GM18526 (cell line): ENCODE results near the gene ORM2.

Source experiments
- POLR2A ChIP-seq: IDR thresholded peaks from 3 replicates; pipeline ENCODE4 v1.6.1; 2011; ENCODE audit not compliant: insufficient read length; ENCODE audit errors: extremely low read depth

ORM2 gene

GRCh38 chr9:114356792-114357191 is 27.1 kb downstream of the ORM2 start:
- TF ChIP-seq POLR2A: no peak

- no peak for TF ChIP-seq POLR2A
These were observed 27.7 kb downstream of the ORM2 start for GRCh38 chr9:114357360-114357759.

- no peak for TF ChIP-seq POLR2A
These were observed 28.3 kb downstream of the ORM2 start for GRCh38 chr9:114357911-114358328.

- TF ChIP-seq POLR2A: no peak
These were observed 30.1 kb downstream of the ORM2 start for GRCh38 chr9:114359801-114360200.

- TF ChIP-seq POLR2A: no peak
These were observed 31.9 kb downstream of the ORM2 start for GRCh38 chr9:114361542-114361941.

- no peak for TF ChIP-seq POLR2A
These were observed 32.7 kb downstream of the ORM2 start for GRCh38 chr9:114362394-114362793.

GRCh38 chr9:114363424-114363823 is 33.8 kb downstream of the ORM2 start:
- no peak for TF ChIP-seq POLR2A

GRCh38 chr9:114364134-114365041 is 34.7 kb downstream of the ORM2 start:
- no peak for TF ChIP-seq POLR2A

- TF ChIP-seq POLR2A: no peak
These were observed 35.5 kb downstream of the ORM2 start for GRCh38 chr9:114365194-114365593.

- TF ChIP-seq POLR2A: no peak
These were observed 36.9 kb downstream of the ORM2 start for GRCh38 chr9:114366334-114367128.

- no peak for TF ChIP-seq POLR2A
These were observed 37.7 kb downstream of the ORM2 start for GRCh38 chr9:114367366-114367765.

- no peak for TF ChIP-seq POLR2A
These were observed 38.3 kb downstream of the ORM2 start for GRCh38 chr9:114367772-114368569.

- no peak for TF ChIP-seq POLR2A
These were observed 39.8 kb downstream of the ORM2 start for GRCh38 chr9:114369216-114370130.

- no peak for TF ChIP-seq POLR2A
These were observed 40.7 kb downstream of the ORM2 start for GRCh38 chr9:114370251-114370967.

- no peak for TF ChIP-seq POLR2A
These were observed 41.3 kb downstream of the ORM2 start for GRCh38 chr9:114370968-114371320.
